ENCODE data around the gene SLC47A2.

- no peak for TF ChIP-seq CTCF (IDR thresholded peaks at IDR 0.05)
- no peak for TF ChIP-seq EP300 (IDR thresholded peaks at IDR 0.05)
Observed at GRCh38 chr17:19713901-19714361, 2.5 kb downstream of the SLC47A2 start.
